Hippocampal formation (tissue), 2 donors: ENCODE data around the gene KDM8.
A peak's percentile ranks its signal among the peaks of the same experiment; 100 is the strongest.
"Not testable (repeated sequence)": the region's sequence is repeated elsewhere in the genome, so short reads cannot be mapped to it uniquely, and the experiment has no call there.

Source experiments
- DNase-seq, 2 donors: peaks; one replicate each; lab custom pipeline; 2025; lab: John Stamatoyannopoulos, UW

The KDM8 gene

DNA sequence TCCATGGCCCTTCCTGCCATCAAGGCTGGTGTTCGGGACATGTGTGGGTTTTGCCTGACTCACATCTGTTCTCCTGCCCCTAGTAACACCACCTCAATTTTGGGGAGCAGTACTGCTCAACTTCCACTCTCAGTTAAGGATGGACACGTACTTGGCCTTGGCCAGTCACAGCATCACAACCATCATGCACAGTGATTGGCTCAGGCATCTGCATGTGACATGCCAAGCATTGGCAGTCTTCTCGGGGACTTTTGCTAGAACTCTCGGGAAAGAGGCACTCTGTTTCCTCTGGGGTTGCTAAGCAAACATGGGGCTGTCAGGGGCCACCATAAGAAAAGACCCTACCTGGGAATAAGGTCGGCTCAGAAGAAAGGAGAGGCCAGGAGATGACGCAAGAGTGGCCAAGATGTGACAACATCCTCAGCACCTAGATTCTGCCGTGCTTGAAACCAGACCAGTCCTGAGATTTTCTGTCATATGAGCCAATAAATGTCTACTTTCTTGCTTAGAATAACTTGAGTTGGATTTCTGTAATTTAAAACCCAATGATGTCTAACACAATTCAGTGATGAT lies 11.9 kb upstream of the KDM8 start:
- DNase-seq: no peak

- no peak for DNase-seq
These were observed 9.9 kb upstream of the KDM8 start for GRCh38 chr16:27193300-27193990.

DNA sequence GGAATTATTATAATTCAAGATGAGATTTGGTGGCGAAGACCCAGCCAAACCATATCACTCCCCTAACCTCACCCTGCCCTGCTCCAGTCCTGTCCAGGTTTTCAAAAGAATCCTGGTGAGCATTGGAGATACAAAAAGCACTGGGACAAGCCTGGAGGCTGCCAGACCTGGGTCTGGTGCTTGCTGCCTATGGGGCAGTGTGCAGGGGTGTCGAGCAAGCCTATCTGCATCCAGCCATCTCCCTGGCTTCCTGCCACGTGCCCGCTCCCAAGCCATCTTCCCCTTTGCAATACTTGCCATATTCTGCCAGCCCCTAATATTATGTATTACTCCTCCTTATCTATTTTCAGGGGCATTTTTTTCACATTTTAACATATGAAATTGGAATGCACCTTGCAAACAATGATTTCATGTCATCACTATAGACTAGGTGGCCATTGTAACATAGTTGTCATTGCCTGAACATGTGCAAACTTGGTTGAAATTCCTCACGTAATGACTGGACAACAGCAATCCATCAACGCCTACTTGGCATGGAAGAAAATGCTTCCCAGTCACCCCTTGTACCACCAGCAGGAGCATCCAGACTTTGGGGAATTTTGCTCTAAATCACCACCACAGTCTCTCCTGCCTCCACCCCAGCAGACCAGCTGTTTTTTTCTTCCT lies 8.1 kb upstream of the KDM8 start:
- no peak for DNase-seq

DNA sequence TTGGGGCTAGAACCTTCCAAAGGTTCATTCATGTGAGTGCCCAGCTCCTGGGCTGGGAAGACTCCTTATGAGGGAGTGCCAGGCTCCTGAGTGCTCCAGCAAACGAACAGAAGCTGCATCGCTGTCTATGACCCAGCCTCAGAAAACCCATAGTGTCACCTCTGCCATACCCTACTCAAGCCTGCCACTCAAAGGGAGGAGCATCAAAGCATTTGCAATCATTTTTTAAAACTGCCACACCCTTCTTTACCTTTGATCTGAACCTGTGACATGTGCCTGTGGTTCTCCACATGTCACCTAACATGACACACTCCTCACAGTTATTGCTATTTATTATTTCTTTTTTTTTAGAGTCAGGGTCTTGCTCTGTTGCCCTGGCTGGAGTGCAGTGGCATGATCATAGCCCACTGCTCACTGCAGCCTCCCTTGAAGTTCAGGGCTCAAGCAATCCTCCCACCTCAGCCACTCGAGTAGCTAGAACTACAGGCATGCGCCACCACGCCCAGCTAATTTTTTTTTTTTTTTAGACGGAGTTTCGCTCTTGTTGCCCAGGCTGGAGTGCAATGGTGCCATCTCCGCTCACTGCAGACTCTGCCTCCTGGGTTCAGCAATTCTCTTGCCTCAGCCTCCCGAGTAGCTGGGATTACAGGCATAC lies 7.3 kb upstream of the KDM8 start:
- no peak for DNase-seq

DNA sequence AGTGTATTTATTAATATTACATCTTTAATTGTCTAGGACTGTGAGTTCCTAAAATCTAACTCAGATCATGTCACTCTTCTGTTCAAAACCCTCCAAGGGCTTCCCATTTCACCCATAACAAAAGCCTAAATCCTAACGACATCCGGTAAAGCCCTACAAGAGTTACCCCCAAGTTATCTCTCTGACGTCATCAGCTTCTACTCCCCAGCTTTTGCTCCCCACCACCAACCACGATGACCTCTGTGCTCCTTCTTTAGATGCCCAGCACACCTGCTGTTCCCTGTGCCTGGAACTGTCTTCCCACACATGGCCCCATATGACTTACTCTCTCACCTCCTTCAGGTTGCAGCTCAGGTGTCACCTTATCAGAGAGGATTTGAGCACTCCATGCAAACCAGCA lies 6.3 kb upstream of the KDM8 start:
- no peak for DNase-seq

DNA sequence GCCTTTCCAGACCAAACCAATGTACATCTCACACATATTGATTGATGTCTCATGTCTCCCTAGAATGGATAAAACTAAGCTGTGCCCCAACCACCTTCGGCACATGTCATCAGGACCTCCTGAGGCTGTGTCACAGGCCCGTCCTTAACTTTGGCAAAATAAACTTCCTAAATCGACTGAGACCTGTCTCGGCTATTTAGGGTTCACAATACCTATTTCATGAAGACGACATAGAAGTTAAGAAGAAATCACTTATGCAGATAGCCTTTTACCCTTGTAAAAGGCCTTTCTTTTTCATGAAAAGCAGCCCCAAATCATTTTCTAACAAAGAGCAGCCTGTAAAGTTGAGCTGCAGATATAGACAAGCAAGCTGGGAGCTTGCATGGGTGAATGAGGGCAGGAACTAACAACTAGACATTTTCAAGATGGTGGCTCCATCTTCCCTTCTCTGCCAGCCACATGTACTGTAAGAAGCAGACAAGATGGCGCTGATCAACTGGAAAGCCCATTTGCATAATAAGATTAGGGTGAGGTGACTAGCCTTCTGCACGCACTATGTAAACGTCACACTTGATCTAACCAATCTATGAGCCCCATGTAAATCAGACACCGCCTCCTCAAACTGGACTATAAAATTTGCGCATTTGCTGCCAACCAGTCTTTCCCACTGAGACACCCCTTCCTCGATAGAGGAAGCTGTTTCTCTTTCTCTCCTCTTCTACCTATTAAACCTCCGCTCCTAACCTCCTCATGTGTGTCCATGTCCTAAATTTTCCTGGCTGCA lies 4.7 kb upstream of the KDM8 start:
- no peak for DNase-seq

- no peak for DNase-seq
These were observed 4.1 kb upstream of the KDM8 start for GRCh38 chr16:27199235-27199586.

DNA sequence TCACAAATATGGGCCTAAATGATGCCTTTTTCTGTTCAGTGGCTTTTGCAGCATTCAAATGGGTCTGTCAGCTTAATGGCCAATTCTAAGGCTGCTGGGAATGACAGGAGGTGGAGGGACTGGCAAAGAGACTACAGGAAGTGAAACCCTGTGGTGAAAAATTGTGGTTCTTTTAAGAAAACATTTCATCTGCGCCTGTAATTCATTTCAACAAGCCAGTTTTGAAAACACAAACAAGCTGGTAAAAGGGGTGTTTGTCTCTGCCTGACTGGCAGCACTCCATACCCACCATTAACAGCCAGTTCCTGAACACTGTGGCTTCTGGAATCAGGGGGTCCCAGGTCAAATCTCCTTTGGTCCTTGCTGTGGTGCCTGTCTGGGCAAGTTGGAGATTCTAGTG lies 3.6 kb upstream of the KDM8 start:
- no peak for DNase-seq

DNA sequence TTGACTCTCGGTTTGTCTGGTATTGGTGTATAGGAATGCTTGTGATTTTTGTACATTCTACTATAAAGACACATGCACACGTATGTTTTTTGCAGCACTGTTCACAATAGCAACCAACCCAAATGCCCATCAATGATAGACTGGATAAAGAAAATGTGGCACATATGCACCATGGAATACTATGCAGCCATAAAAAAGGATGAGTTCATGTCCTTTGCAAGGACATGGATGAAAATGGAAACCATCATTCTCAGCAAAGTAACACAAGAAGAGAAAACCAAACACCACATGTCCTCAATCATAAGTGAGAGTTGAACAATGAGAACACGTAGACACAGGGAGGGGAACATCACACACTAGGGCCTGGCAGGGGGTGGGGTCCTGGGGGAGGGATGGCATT lies 2.4 kb upstream of the KDM8 start:
- not testable (repeated sequence) for DNase-seq

- peak in 1 of 2 donors; percentile 89 for DNase-seq
These were observed 311 bp upstream of the KDM8 start for GRCh38 chr16:27202923-27203506.

DNA sequence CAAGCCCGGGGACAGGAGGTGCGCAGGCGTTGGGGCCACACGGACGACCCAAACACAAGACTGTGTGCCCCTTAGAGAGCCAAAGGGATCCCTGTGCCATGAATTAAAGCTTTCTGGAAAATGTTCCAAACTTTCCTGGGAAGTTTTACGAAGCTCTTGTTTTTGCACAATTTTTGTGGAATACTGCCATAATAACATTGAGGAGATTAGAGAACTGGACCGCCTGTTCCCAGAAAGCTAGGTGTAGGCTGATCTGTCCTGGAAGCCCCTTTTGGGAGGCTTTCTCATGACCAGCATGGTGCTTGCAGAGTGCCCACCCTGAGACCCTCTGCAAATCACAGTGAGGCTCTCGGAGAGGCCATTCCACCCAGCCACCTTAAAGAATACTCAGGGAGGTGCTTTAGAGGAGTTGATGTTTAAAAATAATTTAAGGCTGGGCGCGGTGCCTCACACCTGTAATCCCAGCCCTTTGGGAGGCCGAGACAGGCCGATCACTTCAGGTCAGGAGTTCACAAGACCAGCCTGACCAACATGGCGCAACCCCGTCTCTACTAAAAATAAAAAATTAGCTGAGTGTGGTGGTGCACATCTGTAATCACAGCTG lies 1.1 kb downstream of the KDM8 start:
- DNase-seq: no peak

GRCh38 chr16:27205423-27206065 lies 2.2 kb downstream of the KDM8 start:
- no peak for DNase-seq

- DNase-seq: not testable (repeated sequence)
These were observed 3.8 kb downstream of the KDM8 start for GRCh38 chr16:27207121-27207520.

GRCh38 chr16:27208081-27208680 lies 4.9 kb downstream of the KDM8 start:
- DNase-seq: no peak

GRCh38 chr16:27208796-27209195 lies 5.5 kb downstream of the KDM8 start:
- no peak for DNase-seq

DNA sequence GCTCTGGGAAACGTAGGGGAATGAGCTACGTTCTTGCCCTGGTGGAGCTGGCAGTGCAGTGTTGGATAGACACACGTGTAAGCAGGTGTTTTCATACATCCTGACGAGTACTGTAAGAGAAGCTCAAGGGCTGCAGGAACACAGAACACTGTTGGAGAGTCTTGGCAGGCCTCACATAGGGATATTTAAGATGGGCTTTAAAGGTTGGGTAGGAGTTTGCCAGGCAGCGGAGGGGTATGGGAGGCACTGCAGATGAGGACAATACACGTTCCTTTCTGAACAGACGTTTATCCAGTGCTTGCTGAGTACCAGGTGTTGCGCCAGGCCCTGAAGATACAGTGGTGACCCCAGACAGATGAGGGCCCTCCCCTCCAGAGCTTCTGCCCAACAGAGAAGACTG lies 6.3 kb downstream of the KDM8 start:
- no peak for DNase-seq

- no peak for DNase-seq
These were observed 6.8 kb downstream of the KDM8 start for GRCh38 chr16:27210174-27210573.

- DNase-seq: no peak
These were observed 7.7 kb downstream of the KDM8 start for GRCh38 chr16:27211026-27211425.

DNA sequence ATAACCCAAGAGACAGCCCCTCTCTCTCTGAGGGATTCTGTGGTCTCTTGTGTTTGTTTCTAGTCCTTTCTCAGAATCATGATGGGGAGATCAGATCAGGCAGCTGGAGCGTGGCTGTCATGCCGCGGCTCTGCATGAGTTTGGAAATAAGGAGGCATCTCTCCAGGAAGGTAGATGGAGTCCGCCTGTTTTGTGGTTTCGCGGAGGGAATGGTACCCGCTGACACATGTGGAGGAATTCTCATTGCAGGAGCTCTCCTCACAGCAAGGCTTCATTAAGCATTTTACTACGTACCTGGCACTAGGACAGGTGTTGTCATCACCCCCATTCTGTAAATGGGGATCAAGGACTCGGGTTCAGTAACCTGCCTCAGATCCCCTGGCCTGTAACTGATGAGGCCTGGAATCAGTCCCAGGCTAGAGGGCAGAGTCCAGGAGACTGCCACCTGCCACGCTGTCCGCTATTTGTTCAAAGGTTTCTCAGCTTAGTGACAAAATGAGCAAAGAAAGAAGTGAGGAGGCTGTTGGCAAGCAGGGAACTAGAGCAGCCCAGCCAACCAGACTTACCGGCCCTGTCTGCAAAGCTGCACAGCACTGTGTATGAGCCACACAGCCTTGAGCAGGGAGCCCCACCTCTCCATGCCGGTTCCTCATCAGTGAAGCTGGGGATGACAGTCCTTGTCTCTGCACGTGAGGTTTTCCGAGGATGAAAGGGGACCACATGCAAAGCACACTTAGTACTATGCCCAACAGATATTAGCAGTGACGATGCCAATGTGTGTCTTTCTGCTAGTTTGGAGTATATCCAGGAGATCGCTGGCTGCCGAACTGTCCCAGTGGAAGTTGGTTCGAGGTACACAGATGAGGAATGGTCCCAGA lies 11.0 kb downstream of the KDM8 start:
- DNase-seq: no peak

- DNase-seq: no peak
These were observed 12.3 kb downstream of the KDM8 start for GRCh38 chr16:27215660-27216059.
